Brain microvascular endothelial cell (primary cell): ENCODE results near the gene DDX39A.
"Not testable (repeated sequence)": the region's sequence is repeated elsewhere in the genome, so short reads cannot be mapped to it uniquely, and the experiment has no call there.

Experiments
- DNase-seq: peaks from one replicate; pipeline ENCODE4 v3.0.0-alpha.2; 2020
- H3K27ac ChIP-seq: fragments of 250-450 bp; sonication (Bioruptor Pico); 2 replicates; pipeline ENCODE4 v1.5.1; 2020; ENCODE audit warnings: mild to moderate bottlenecking, moderate library complexity
- H3K27me3 ChIP-seq: fragments of 250-450 bp; sonication (Bioruptor Pico); replicated peaks from 2 replicates; pipeline ENCODE4 v1.5.1; 2020; ENCODE audit warnings: mild to moderate bottlenecking
- H3K36me3 ChIP-seq: fragments of 250-450 bp; sonication (Bioruptor Pico); replicated peaks from 2 replicates; pipeline ENCODE4 v1.5.1; 2020; ENCODE audit warnings: mild to moderate bottlenecking
- H3K4me3 ChIP-seq: 2 replicates; pipeline ENCODE4 v1.5.1; 2011; ENCODE audit warnings: low read depth, mild to moderate bottlenecking, control low read depth, low read length, moderate library complexity
- CTCF ChIP-seq: IDR thresholded peaks from 2 replicates; pipeline ENCODE4 v1.5.1; 2011; ENCODE audit warnings: low read depth, mild to moderate bottlenecking, moderate library complexity, low read length, control low read depth, inconsistent platforms; ENCODE audit errors: missing control alignments
- in situ Hi-C: cut with HindIII; loops from 2 replicates; pipeline ENCODE4 v1.10.0; 2017; ENCODE audit warnings: low sequenced_read_pairs, low pct_ligation_motif_present

The DDX39A gene

GRCh38 chr19:14378890-14379289, 40.3 kb downstream of the DDX39A start:
- Histone ChIP-seq H3K36me3 (no peaks in the 10 kb centered on the region), H3K27me3 (no peaks in the 10 kb centered on the region), H3K4me3 (no peak overlapping the region), H3K27ac (no peak overlapping the region)
- TF ChIP-seq CTCF = no peak
- DNase-seq = no peak
- in situ Hi-C loops = no loop called here

- Histone ChIP-seq H3K27me3 (no peaks in the 10 kb centered on the region), H3K36me3 (no peaks in the 10 kb centered on the region), H3K27ac (no peak overlapping the region), H3K4me3 (no peak overlapping the region)
- TF ChIP-seq CTCF = no peak
- in situ Hi-C loops = no loop called here
- DNase-seq = no peak
These were observed 41.2 kb downstream of the DDX39A start for GRCh38 chr19:14377883-14378328.

GRCh38 chr19:14375582-14376291, 43.4 kb downstream of the DDX39A start:
- H3K27ac ChIP-seq = no peak overlapping the region
- H3K4me3 ChIP-seq = no peak overlapping the region
- TF ChIP-seq CTCF = no peak
- in situ Hi-C loops = no loop called here
- no peaks in the 10 kb centered on the region for H3K27me3 ChIP-seq
- H3K36me3 ChIP-seq = no peaks in the 10 kb centered on the region
- no peak for DNase-seq

- no peaks in the 10 kb centered on the region for H3K27me3 ChIP-seq
- H3K4me3 ChIP-seq = no peak overlapping the region
- no peak for DNase-seq
- in situ Hi-C loops = no loop called here
- no peak for TF ChIP-seq CTCF
- H3K27ac ChIP-seq = no peak overlapping the region
- no peaks in the 10 kb centered on the region for H3K36me3 ChIP-seq
These were observed 44.0 kb downstream of the DDX39A start for GRCh38 chr19:14375055-14375581.

GRCh38 chr19:14374313-14374712, 44.8 kb downstream of the DDX39A start:
- H3K4me3 ChIP-seq, H3K36me3 ChIP-seq, H3K27ac ChIP-seq, H3K27me3 ChIP-seq, in situ Hi-C loops, DNase-seq: not testable (repeated sequence)

GRCh38 chr19:14372384-14373077, 46.6 kb downstream of the DDX39A start:
- H3K27me3 ChIP-seq, H3K27ac ChIP-seq, H3K4me3 ChIP-seq, H3K36me3 ChIP-seq, DNase-seq, in situ Hi-C loops: not testable (repeated sequence)
